K562 (cell line): ENCODE results near the gene TMEM266. TPM values are rescaled to one million over a fixed set of nuclear protein-coding genes. Genes with fewer than 3 reads are reported as not detected.

Source experiments
- ATAC-seq: fragments of 200-7000 bp; cut with Tn5 transposase; 3 replicates; pipeline ENCODE4 v1.9.1; 2020; ENCODE audit warnings: moderate library complexity
- BruUV-seq: library from RNA; stranded (reverse); fragments of 400-500 nt; replicated peaks from 2 replicates; lab custom pipeline; 2021; lab: Mats Ljungman, UMichigan
- CTCF ChIA-PET: fragments of 300-600 bp; formaldehyde crosslinking; extraction: SDS; loops from one replicate; lab custom pipeline; 2021; ENCODE audit warnings: low intra/inter-chr PET ratio; lab: Yijun Ruan, JAX
- POLR2A ChIA-PET: fragments of 300-600, 350-650 bp; sonication (Branson Sonifier 250); formaldehyde crosslinking; extraction: SDS; loops from one replicate; lab custom pipeline; 2021; ENCODE audit warnings: antibody characterized with exemption, inconsistent platforms; lab: Yijun Ruan, JAX
- DNase-seq, 4 experiments: peaks; one replicate each; pipeline versions ENCODE4 v3.0.0 to v3.0.0-alpha.2; 2011 to 2018; ENCODE audit warnings: low spot score in 3 of 4, mixed read lengths in 3 of 4; ENCODE audit errors: extremely low read depth in 1 of 4
- FAIRE-seq: peaks from 2 replicates; lab custom pipeline; 2011; peaks lifted over from hg19 to GRCh38; lab: Jason Lieb, UNC
- H2AFZ ChIP-seq: 2 replicates; pipeline ENCODE4 v1.6.0; 2011; ENCODE audit warnings: low read depth, low read length, control low read depth, inconsistent platforms
- H3K27ac ChIP-seq: fragments of 200-600 bp; 3 replicates; pipeline ENCODE4 v1.8.0; 2011; ENCODE audit warnings: low read depth, mild to moderate bottlenecking, control low read depth, inconsistent platforms, low read length, moderate library complexity, mixed read lengths; ENCODE audit errors: extremely low read depth
- H3K27me3 ChIP-seq, 2 experiments: fragments of 300-600 bp in 1 of 2; 2 replicates in 1 of 2; 3 replicates in 1 of 2; pipeline versions ENCODE4 v1.6.0 to v1.8.0; 2011; ENCODE audit warnings: inconsistent platforms in 2 of 2, low read length in 2 of 2, mild to moderate bottlenecking in 1 of 2, mixed read lengths in 1 of 2, moderate library complexity in 1 of 2; ENCODE audit not compliant: control insufficient read depth in 2 of 2, insufficient read depth in 2 of 2
- H3K36me3 ChIP-seq: fragments of 300-600 bp; 3 replicates; pipeline ENCODE4 v1.8.0; 2011; ENCODE audit warnings: mild to moderate bottlenecking, low read length, inconsistent platforms; ENCODE audit not compliant: control insufficient read depth, insufficient read depth
- H3K4me1 ChIP-seq, 2 experiments: fragments of 200-600 bp in 1 of 2; replicated peaks in 1 of 2; 2 replicates in 1 of 2; 3 replicates in 1 of 2; pipeline versions ENCODE4 v1.5.1 to v1.8.0; 2011; ENCODE audit warnings: inconsistent platforms in 2 of 2, low read length in 2 of 2, mild to moderate bottlenecking in 1 of 2, mixed read lengths in 1 of 2, moderate library complexity in 1 of 2; ENCODE audit not compliant: control insufficient read depth in 2 of 2, insufficient read depth in 2 of 2
- H3K4me2 ChIP-seq: 2 replicates; pipeline ENCODE4 v1.6.1; 2011; ENCODE audit warnings: low read length, control low read depth, inconsistent platforms, mixed read lengths; ENCODE audit not compliant: insufficient read depth
- H3K4me3 ChIP-seq: fragments of 200-600 bp; sonication (generic), shearing (Covaris generic); 2 replicates; pipeline ENCODE4 v1.5.1; 2016; ENCODE audit warnings: control low read depth, inconsistent platforms
- H3K79me2 ChIP-seq: fragments of 200-600 bp; 3 replicates; pipeline ENCODE4 v1.8.0; 2011; ENCODE audit warnings: low read length, inconsistent platforms; ENCODE audit not compliant: control insufficient read depth, insufficient read depth
- H3K9ac ChIP-seq, 2 experiments: 2 replicates each; pipeline versions ENCODE4 v1.6.0 to v1.6.1; 2011; ENCODE audit warnings: low read depth in 2 of 2, low read length in 2 of 2, control low read depth in 1 of 2, inconsistent platforms in 1 of 2, mild to moderate bottlenecking in 1 of 2, mixed read lengths in 1 of 2; ENCODE audit not compliant: insufficient read depth in 1 of 2
- H3K9me1 ChIP-seq: one replicate; pipeline ENCODE4 v1.6.0; 2011; ENCODE audit warnings: inconsistent platforms, mild to moderate bottlenecking, low read length, moderate library complexity; ENCODE audit not compliant: control insufficient read depth, insufficient read depth
- H3K9me3 ChIP-seq: replicated peaks from 2 replicates; pipeline ENCODE4 v1.5.1; 2011; ENCODE audit warnings: low read depth, low read length, inconsistent platforms; ENCODE audit not compliant: control insufficient read depth, insufficient read depth
- H4K20me1 ChIP-seq: replicated peaks from 2 replicates; pipeline ENCODE4 v1.6.1; 2011; ENCODE audit warnings: low read length, inconsistent platforms, mixed read lengths; ENCODE audit not compliant: control insufficient read depth, insufficient read depth
- BHLHE40 ChIP-seq: IDR thresholded peaks from 2 replicates; pipeline ENCODE4 v1.6.1; 2011; ENCODE audit warnings: low read length, improper control_type of control experiment
- ELK1 ChIP-seq: sonication (generic); formaldehyde crosslinking; IDR thresholded peaks from 2 replicates; pipeline ENCODE4 v1.8.1; 2022; ENCODE audit warnings: missing genetic modification reagents
- NFE2L1 ChIP-seq: fragments of 450-650 bp; IDR thresholded peaks from 2 replicates; pipeline ENCODE4 v1.6.1; 2016; ENCODE audit warnings: missing genetic modification characterization, low read depth, mild to moderate bottlenecking, missing compliant biosample characterization, moderate library complexity, borderline replicate concordance
- NUFIP1 ChIP-seq: fragments of 450-650 bp; IDR thresholded peaks from 2 replicates; pipeline ENCODE4 v1.6.1; 2018; ENCODE audit not compliant: partially characterized antibody
- TCFL5 ChIP-seq: fragments of 250-450 bp; sonication (Bioruptor Pico); conservative IDR thresholded peaks from 2 replicates; pipeline ENCODE4 v1.6.1; 2021; ENCODE audit warnings: mild to moderate bottlenecking, moderate library complexity, matching md5 sums
- TEAD4 ChIP-seq, 2 experiments: sonication (generic) in 1 of 2; formaldehyde crosslinking in 1 of 2; IDR thresholded peaks; 2 replicates each; pipeline versions ENCODE4 v1.6.1 to v1.8.0; 2012 to 2022; ENCODE audit warnings: borderline replicate concordance in 1 of 2, inconsistent platforms in 1 of 2, low read length in 1 of 2, mild to moderate bottlenecking in 1 of 2, missing genetic modification reagents in 1 of 2
- ZBTB49 ChIP-seq: sonication (generic); formaldehyde crosslinking; IDR thresholded peaks from 2 replicates; pipeline ENCODE4 v1.8.0; 2022; ENCODE audit warnings: missing genetic modification reagents, mild to moderate bottlenecking, borderline replicate concordance
- ZNF41 ChIP-seq: fragments of 250-450 bp; sonication (Bioruptor Pico); conservative IDR thresholded peaks from 2 replicates; pipeline ENCODE4 v1.4.0; 2020; ENCODE audit warnings: mild to moderate bottlenecking
- ZNF512 ChIP-seq: IDR thresholded peaks from 2 replicates; pipeline ENCODE4 v1.6.1; 2016; ENCODE audit warnings: missing genetic modification characterization, missing compliant biosample characterization
- ZNF717 ChIP-seq: fragments of 250-450 bp; sonication (Bioruptor Pico); IDR thresholded peaks from 2 replicates; pipeline ENCODE4 v1.5.0; 2021
- ZNF77 ChIP-seq: fragments of 250-450 bp; sonication (Bioruptor Pico); IDR thresholded peaks from 2 replicates; pipeline ENCODE4 v1.5.0; 2020
- WGBS: fragments of 100-300 bp; shearing (Covaris generic); methylation state at CpG from one replicate; pipeline ENCODE4 v1.1.6; 2016; ENCODE audit warnings: low coverage, mixed read lengths; ENCODE audit not compliant: insufficient coverage; ENCODE audit errors: missing lambda C conversion rate; 5-methylcytosine and 5-hydroxymethylcytosine counted together
- in situ Hi-C: fragments of 300-500 bp; cut with MboI; formaldehyde crosslinking; loops from 4 replicates; pipeline ENCODE4 v1.15.0; 2018; ENCODE audit warnings: inconsistent platforms, mixed read lengths
- intact Hi-C: fragments of 100-400 bp; cut with micrococcal nuclease; formaldehyde crosslinking; loops from 2 replicates; pipeline ENCODE4 v1.14.2; 2022
- polyA plus RNA-seq, 8 experiments: library from polyadenylated mRNA; depleted of rRNA in 4 of 8; stranded (reverse) in 5 of 8; unstranded in 3 of 8; fragments of >200 nt; fragmentation: Nextera tagmentation in 2 of 8; fragmentation: Illumina TruSeq in 1 of 8; extraction: Ambion mirVana in 2 of 8; extraction: Trizol in 1 of 8; gene quantifications; 2 replicates each; pipeline versions ENCODE4 v1.2.1 to v1.2.3, GENCODE V29; 2011 to 2014; ENCODE audit warnings: inconsistent platforms in 1 of 8, missing spikeins in 1 of 8
- total RNA-seq, 7 experiments: library from RNA; depleted of rRNA in 6 of 7; stranded (reverse); fragments of >200 nt in 6 of 7; fragmentation: Illumina TruSeq in 2 of 7; extraction: Trizol in 2 of 7; gene quantifications; 2 replicates each; pipeline versions ENCODE4 v1.2.1 to v1.2.3, GENCODE V29; 2011 to 2021; ENCODE audit warnings: low replicate concordance in 1 of 7

Gene TMEM266
- total and polyA plus RNA-seq, 9 of the 15 experiments (the other 6 are each of a cell fraction or from before 2014, with no cell fraction given), result not detected

GRCh38 chr15:76062286-76062685 is 2.5 kb downstream of the TMEM266 start:
- Histone ChIP-seq H3K79me2 (no peaks in the 10 kb centered on the region), H3K9me1 (no peaks in the 10 kb centered on the region), H3K4me1 (peaks cover 0 to 10% of the 10 kb centered on the region in 2 experiments; a peak in 3 of 5 replicates), H4K20me1 (peaks cover 8% of the 10 kb centered on the region; the same call in 1 of the 2 replicates), H3K36me3 (no peaks in the 10 kb centered on the region), H2AFZ (no peak overlapping the region), H3K9ac (no peak overlapping the region), H3K4me3 (no peak overlapping the region), H3K27me3 (peaks cover 40 to 52% of the 10 kb centered on the region in 2 experiments), H3K9me3 (no peaks in the 10 kb centered on the region), H3K4me2 (no peak overlapping the region), H3K27ac (no peak overlapping the region)
- in situ Hi-C loops, result no loop called here
- no peak for FAIRE-seq
- DNase-seq, result no peak
- ChIA-PET CTCF (interaction anchor here (0.6 kb wide), 1 partner anchor 926 kb away, joined by 3 read pairs; no protein-coding TSS in a partner anchor), POLR2A (interaction anchor here (0.6 to 1.0 kb wide), 2 partner anchors 13 to 57 kb away, joined by 4 read pairs; no protein-coding TSS in a partner anchor)
- no peak for ATAC-seq
- intact Hi-C loops, result no loop called here
- no peak for TF ChIP-seq BHLHE40
- TF ChIP-seq ZNF41 (CRISPR knock-in tag), result no peak
- no peak for TF ChIP-seq NFE2L1
- no peak for TF ChIP-seq ZNF77 (CRISPR knock-in tag)
- no peak for TF ChIP-seq ZNF717 (CRISPR knock-in tag)
- BruUV-seq, result no TSS peak
- 4% methylated on average over 3 of the region's 3 CpGs for WGBS

GRCh38 chr15:76064375-76064774 is 4.6 kb downstream of the TMEM266 start:
- peaks cover 31 to 47% of the 10 kb centered on the region in 2 experiments for H3K27me3 ChIP-seq
- no peak overlapping the region for H3K27ac ChIP-seq
- H2AFZ ChIP-seq, result no peak overlapping the region
- H3K9me3 ChIP-seq, result no peaks in the 10 kb centered on the region
- no peaks in the 10 kb centered on the region for H3K79me2 ChIP-seq
- no TSS peak for BruUV-seq
- no peak for FAIRE-seq
- ChIA-PET POLR2A (interaction anchor here (0.7 to 1.6 kb wide), 2 partner anchors 10 to 11 kb away, joined by 3 to 4 read pairs; no protein-coding TSS in a partner anchor), CTCF (no interaction called here)
- peaks cover 0 to 7% of the 10 kb centered on the region in 2 experiments; a peak in 2 of 5 replicates for H3K4me1 ChIP-seq
- WGBS, result 0% methylated on average over 3 of the region's 3 CpGs
- ATAC-seq, result no peak
- no peaks in the 10 kb centered on the region for H3K36me3 ChIP-seq
- no peak overlapping the region for H3K4me2 ChIP-seq
- intact Hi-C loops, result no loop called here
- no peaks in the 10 kb centered on the region for H3K9me1 ChIP-seq
- H3K9ac ChIP-seq, result no peak overlapping the region
- in situ Hi-C loops, result no loop called here
- peaks cover 8% of the 10 kb centered on the region; the same call in 1 of the 2 replicates for H4K20me1 ChIP-seq
- DNase-seq, result no peak
- no peak overlapping the region for H3K4me3 ChIP-seq
- no peak for TF ChIP-seq TEAD4 (IDR thresholded peaks at IDR 0.05; ENCODE audit: low read length)
- no peak for TF ChIP-seq TEAD4 (CRISPR knock-in tag; IDR thresholded peaks at IDR 0.05; ENCODE audit: borderline replicate concordance)
- TF ChIP-seq ZNF512 (tag), result no peak
- no peak for TF ChIP-seq ELK1 (CRISPR knock-in tag)
- no peak for TF ChIP-seq ZBTB49 (CRISPR knock-in tag)
- TF ChIP-seq TCFL5, result no peak
- no peak for TF ChIP-seq NUFIP1
